ENCODE data around the gene TMC1. TPM values are rescaled to one million over a fixed set of nuclear protein-coding genes. Genes with fewer than 3 reads are reported as not detected.

The TMC1 gene
- total RNA-seq, 6 donors from 2014 or later = 0.67 TPM; not detected in 5

DNA sequence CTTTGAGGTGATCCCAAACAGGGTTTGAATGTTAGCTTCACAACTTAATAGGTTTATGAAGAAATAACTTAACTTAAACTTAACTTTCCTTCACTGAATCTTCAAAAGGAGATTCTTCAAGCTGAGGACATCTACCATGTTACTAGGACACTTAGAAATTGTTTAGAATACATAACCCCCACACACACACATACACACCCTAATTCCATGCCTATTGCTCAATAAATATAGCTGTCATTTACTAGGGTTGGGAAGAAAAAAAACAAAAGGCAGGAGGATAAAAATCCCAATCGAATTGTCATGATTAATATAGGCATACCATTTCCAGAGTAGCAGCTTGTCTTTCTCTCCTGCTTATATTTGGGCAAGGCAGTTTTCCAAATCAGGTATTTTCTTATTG is 363.1 kb downstream of the TMC1 start:
- no peak for ATAC-seq (ENCODE audit: low FRiP score in 2 of 2)
- TF ChIP-seq EP300 (IDR thresholded peaks at IDR 0.05) (no peak), POLR2A (IDR thresholded peaks at IDR 0.05) (no peak), POLR2AphosphoS5 (IDR thresholded peaks at IDR 0.05) (no peak)
- TF ChIP-seq, protein P1, sequence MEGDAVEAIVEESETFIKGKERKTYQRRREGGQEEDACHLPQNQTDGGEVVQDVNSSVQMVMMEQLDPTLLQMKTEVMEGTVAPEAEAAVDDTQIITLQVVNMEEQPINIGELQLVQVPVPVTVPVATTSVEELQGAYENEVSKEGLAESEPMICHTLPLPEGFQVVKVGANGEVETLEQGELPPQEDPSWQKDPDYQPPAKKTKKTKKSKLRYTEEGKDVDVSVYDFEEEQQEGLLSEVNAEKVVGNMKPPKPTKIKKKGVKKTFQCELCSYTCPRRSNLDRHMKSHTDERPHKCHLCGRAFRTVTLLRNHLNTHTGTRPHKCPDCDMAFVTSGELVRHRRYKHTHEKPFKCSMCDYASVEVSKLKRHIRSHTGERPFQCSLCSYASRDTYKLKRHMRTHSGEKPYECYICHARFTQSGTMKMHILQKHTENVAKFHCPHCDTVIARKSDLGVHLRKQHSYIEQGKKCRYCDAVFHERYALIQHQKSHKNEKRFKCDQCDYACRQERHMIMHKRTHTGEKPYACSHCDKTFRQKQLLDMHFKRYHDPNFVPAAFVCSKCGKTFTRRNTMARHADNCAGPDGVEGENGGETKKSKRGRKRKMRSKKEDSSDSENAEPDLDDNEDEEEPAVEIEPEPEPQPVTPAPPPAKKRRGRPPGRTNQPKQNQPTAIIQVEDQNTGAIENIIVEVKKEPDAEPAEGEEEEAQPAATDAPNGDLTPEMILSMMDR (IDR thresholded peaks at IDR 0.05) = no peak
- Histone ChIP-seq H3K9me3 (no peaks in the 10 kb centered on the region), H3K27me3 (no peaks in the 10 kb centered on the region), H3K4me3 (no peak overlapping the region), H3K36me3 (peaks cover 0 to 8% (median 0%) of the 10 kb centered on the region in 4 donors), H3K4me1 (no peaks in the 10 kb centered on the region), H3K27ac (no peak overlapping the region)
- 64 to 85% methylated on average over 1 of the region's 1 CpG for WGBS, 2 donors
- no peak for DNase-seq

Other genes starting within 250 kb of the TMC1 start
- gene ZFAND5, start 156.4 kb upstream of the TMC1 start, total RNA-seq = 100 to 1,000 TPM; 199 to 483 (median 293) TPM

Data from upper lobe of left lung (tissue), 6 donors.